Bronchus fibroblast of lung (primary cell): ENCODE data around the gene ATP6AP1. TPM values are rescaled to one million over a fixed set of nuclear protein-coding genes. Genes with fewer than 3 reads are reported as not detected.

Source experiments
- total RNA-seq: library from RNA; depleted of rRNA; stranded (reverse); fragments of >200 nt; gene quantifications from 2 replicates; pipeline ENCODE4 v1.2.3, GENCODE V29; 2015

The ATP6AP1 gene
- total RNA-seq, result 32.4 and 36.0 TPM in 2 replicates

GRCh38 chrX:154428176-154429171, at the start of gene ATP6AP1:
TSS of gene ATP6AP1 (plus strand) at chrX:154428677. CDS start at chrX:154428693, 16 bp downstream.

GRCh38 chrX:154378799-154379568, 49.5 kb upstream of the ATP6AP1 start, which contains the start of gene EMD:
TSS of gene EMD (plus strand) at chrX:154379295. CDS start at chrX:154379485, 190 bp downstream.

GRCh38 chrX:154397888-154398667, 30.4 kb upstream of the ATP6AP1 start, which contains the start of gene RPL10:
TSS of gene RPL10 (plus strand) at chrX:154398377. CDS start at chrX:154398520, 143 bp downstream.

GRCh38 chrX:154409222-154409871, 19.1 kb upstream of the ATP6AP1 start, which contains the start of gene DNASE1L1:
TSS of gene DNASE1L1 (minus strand) at chrX:154409254. CDS start at chrX:154405568, 3,686 bp downstream.

GRCh38 chrX:154436983-154437752, 8.7 kb downstream of the ATP6AP1 start, which contains the start of gene GDI1:
TSS of gene GDI1 (plus strand) at chrX:154437154. CDS start at chrX:154437255, 101 bp downstream.

GRCh38 chrX:154443992-154444754, 15.7 kb downstream of the ATP6AP1 start, which contains the start of gene FAM50A:
TSS of gene FAM50A (plus strand) at chrX:154444141. CDS start at chrX:154444236, 95 bp downstream.

GRCh38 chrX:154458116-154458953, 29.9 kb downstream of the ATP6AP1 start, which contains the start of gene PLXNA3:
TSS of gene PLXNA3 (plus strand) at chrX:154458281. CDS start at chrX:154460184, 1,903 bp downstream.

GRCh38 chrX:154478728-154479622, 50.5 kb downstream of the ATP6AP1 start, which contains the start of gene LAGE3:
TSS of gene LAGE3 (minus strand) at chrX:154479281. CDS start at chrX:154478915, 366 bp downstream.

Other genes with a start within 250 kb of the ATP6AP1 start
- gene OPN1MW, start 246.1 kb upstream of the ATP6AP1 start, total RNA-seq, result not detected in 2 replicates
- gene OPN1MW2, start 208.9 kb upstream of the ATP6AP1 start, total RNA-seq, result not detected in 2 replicates
- not detected in 2 replicates for gene OPN1MW3, start 171.1 kb upstream of the ATP6AP1 start, total RNA-seq
- not detected in 2 replicates for gene TEX28, start 133.6 kb upstream of the ATP6AP1 start, total RNA-seq
- gene TKTL1, start 132.9 kb upstream of the ATP6AP1 start, total RNA-seq, result not detected in 2 replicates
- gene FLNA, start 54.0 kb upstream of the ATP6AP1 start, total RNA-seq, result 1,491 and 1,595 TPM in 2 replicates
- gene EMD, start 49.4 kb upstream of the ATP6AP1 start, total RNA-seq, result 67.2 and 76.8 TPM in 2 replicates
- gene RPL10, start 30.3 kb upstream of the ATP6AP1 start, total RNA-seq, result 6,084 and 6,687 TPM in 2 replicates
- 36.7 and 41.4 TPM in 2 replicates for gene DNASE1L1, start 19.4 kb upstream of the ATP6AP1 start, total RNA-seq
- 17.5 and 24.2 TPM in 2 replicates for gene TAFAZZIN, start 17.1 kb upstream of the ATP6AP1 start, total RNA-seq
- gene GDI1, start 8.5 kb downstream of the ATP6AP1 start, total RNA-seq, result 113 and 125 TPM in 2 replicates
- 52.6 and 60.2 TPM in 2 replicates for gene FAM50A, start 15.5 kb downstream of the ATP6AP1 start, total RNA-seq
- gene PLXNA3, start 29.6 kb downstream of the ATP6AP1 start, total RNA-seq, result 14.4 and 17.8 TPM in 2 replicates
- gene LAGE3, start 50.6 kb downstream of the ATP6AP1 start, total RNA-seq, result 28.2 and 32.1 TPM in 2 replicates
- gene UBL4A, start 57.9 kb downstream of the ATP6AP1 start, total RNA-seq, result 48.5 and 59.5 TPM in 2 replicates
- 22.7 and 26.2 TPM in 2 replicates for gene SLC10A3, start 62.0 kb downstream of the ATP6AP1 start, total RNA-seq
- gene FAM3A, start 87.6 kb downstream of the ATP6AP1 start, total RNA-seq, result 45.4 and 48.2 TPM in 2 replicates
- 95.3 and 101 TPM in 2 replicates for gene G6PD, start 118.2 kb downstream of the ATP6AP1 start, total RNA-seq
- gene IKBKG, start 118.9 kb downstream of the ATP6AP1 start, total RNA-seq, result 19.5 and 20.8 TPM in 2 replicates
- not detected in 2 replicates for gene CTAG1A, start 156.5 kb downstream of the ATP6AP1 start, total RNA-seq
- gene CTAG1B, start 190.6 kb downstream of the ATP6AP1 start, total RNA-seq, result not detected in 2 replicates
- gene CTAG2, start 224.9 kb downstream of the ATP6AP1 start, total RNA-seq, result 2.4 and 2.7 TPM in 2 replicates